GM19468 (cell line): Measurements from ENCODE around the gene FMOD.
"Not testable (repeated sequence)": the region's sequence is repeated elsewhere in the genome, so short reads cannot be mapped to it uniquely, and the experiment has no call there.

Experiments
- ATAC-seq: cut with Tn5 transposase; IDR thresholded peaks from one replicate; pipeline ENCODE4 v1.9.1; 2021; ENCODE audit warnings: mild to moderate bottlenecking, moderate library complexity, moderate number of reproducible peaks; ENCODE audit not compliant: unreplicated experiment; ENCODE audit errors: extremely low read depth

Gene FMOD

DNA sequence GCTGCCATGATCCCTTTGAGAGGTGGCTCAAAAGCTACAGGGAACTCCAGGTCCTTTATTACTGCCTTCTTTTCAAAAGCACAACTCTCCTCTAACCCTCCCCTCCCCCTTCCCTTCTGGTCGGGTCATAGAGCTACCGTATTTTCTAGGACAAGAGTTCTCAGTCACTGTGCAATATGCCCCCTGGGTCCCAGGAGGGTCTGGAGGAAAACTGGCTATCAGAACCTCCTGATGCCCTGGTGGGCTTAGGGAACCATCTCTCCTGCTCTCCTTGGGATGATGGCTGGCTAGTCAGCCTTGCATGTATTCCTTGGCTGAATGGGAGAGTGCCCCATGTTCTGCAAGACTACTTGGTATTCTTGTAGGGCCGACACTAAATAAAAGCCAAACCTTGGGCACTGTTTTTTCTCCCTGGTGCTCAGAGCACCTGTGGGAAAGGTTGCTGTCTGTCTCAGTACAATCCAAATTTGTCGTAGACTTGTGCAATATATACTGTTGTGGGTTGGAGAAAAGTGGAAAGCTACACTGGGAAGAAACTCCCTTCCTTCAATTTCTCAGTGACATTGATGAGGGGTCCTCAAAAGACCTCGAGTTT, 42.5 kb downstream of the FMOD start:
- ATAC-seq: no peak

DNA sequence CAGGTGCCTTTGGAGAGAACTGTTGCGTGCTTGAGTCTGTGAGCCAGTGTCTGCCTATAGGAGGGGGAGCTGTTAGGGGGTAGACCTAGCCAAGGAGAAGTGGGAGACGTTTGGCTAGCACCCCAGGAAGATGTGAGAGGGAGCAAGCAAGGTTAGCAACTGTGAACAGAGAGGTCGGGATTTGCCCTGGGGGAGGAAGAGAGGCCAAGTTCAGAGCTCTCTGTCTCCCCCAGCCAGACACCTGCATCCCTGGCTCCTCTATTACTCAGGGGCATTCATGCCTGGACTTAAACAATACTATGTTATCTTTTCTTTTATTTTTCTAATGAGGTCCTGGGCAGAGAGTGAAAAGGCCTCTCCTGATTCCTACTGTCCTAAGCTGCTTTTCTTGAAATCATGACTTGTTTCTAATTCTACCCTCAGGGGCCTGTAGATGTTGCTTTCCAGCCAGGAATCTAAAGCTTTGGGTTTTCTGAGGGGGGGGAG, 43.2 kb downstream of the FMOD start:
- ATAC-seq: no peak

DNA sequence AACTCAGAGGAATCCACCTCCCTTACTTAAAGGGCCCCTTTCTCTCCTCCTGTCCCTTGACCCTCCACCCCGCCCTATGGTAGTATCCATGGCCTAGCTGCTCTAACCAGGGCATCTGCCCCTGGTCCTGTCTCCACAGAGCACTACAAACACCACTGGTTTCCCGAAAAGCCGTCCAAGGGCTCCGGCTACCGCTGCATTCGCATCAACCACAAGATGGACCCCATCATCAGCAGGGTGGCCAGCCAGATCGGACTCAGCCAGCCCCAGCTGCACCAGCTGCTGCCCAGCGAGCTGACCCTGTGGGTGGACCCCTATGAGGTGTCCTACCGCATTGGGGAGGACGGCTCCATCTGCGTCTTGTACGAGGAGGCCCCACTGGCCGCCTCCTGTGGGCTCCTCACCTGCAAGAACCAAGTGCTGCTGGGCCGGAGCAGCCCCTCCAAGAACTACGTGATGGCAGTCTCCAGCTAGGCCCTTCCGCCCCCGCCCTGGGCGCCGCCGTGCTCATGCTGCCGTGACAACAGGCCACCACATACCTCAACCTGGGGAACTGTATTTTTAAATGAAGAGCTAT, 43.9 kb downstream of the FMOD start:
- ATAC-seq: no peak

GRCh38 chr1:203306089-203306964, 44.6 kb downstream of the FMOD start:
- no peak for ATAC-seq

GRCh38 chr1:203305809-203306088, 45.2 kb downstream of the FMOD start:
- no peak for ATAC-seq

DNA sequence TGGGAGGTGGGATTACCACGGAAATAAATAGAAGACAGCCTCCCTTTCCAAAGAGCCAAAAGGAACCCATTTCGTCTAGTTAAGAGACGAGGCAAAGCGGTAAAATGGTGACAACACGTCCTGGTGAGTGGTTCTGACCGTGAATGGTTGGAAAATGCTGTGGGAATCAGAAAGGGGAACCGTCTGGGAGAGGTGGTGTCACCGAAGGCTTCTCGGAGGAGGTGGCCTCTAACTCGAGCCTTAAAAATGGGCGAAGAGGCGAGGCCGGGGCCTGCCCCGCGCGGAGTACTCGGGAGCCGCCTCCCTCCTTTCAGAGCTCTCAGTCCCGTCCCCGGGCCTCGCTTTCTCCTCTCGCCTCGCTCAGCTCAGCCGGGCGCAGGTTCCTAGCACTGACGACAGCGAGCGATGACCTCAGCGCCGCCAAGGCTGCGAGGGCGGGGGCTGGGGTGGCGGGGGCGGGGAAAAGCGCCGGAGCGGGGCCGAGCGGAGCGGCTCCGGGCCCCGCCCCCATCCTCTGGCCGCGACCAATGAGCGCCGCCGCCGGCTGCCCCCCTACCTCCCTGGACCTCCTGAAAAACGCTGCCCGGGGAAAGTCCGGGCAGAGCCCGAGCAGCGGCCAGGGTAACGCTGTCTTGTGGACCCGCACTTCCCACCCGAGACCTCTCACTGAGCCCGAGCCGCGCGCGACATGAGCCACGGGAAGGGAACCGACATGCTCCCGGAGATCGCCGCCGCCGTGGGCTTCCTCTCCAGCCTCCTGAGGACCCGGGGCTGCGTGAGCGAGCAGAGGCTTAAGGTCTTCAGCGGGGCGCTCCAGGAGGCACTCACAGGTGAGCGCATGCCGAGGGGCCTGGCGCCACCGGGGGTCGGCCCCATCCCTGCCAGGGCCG, 45.8 kb downstream of the FMOD start, which contains the start of gene BTG2:
Gene BTG2, plus strand, starts transcription at position 601 of the 890 bp plus-strand sequence. Its CDS starts 88 bp downstream, at position 689.
- ATAC-seq: peak; percentile 49

GRCh38 chr1:203304391-203304918, 46.5 kb downstream of the FMOD start:
- ATAC-seq: no peak

GRCh38 chr1:203302894-203303293, 48.0 kb downstream of the FMOD start:
- no peak for ATAC-seq

DNA sequence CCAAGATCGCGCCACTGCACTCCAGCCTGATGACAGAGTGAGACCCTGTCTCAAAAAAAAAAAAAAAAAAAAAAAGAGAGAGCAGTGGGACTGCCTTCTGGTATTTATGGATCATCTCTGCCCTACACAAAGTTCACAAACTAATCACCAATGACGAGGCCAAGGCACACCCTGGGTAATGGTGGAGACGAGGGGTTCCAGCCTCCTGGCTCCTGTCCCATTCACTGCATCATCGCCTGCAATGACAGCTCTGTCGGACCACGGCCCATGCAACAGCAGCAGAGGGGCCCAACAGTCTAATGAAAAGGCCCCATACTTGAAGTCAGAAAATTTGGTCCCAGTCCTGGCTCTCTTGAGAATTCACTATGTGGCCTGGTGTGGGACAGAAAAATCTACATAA, 48.5 kb downstream of the FMOD start:
- ATAC-seq: no peak

- no peak for ATAC-seq
Measured at GRCh38 chr1:203301331-203301668, 49.6 kb downstream of the FMOD start.

GRCh38 chr1:203300441-203301330, 50.2 kb downstream of the FMOD start:
- no peak for ATAC-seq

GRCh38 chr1:203299719-203300429, 51.0 kb downstream of the FMOD start:
- ATAC-seq: not testable (repeated sequence)

DNA sequence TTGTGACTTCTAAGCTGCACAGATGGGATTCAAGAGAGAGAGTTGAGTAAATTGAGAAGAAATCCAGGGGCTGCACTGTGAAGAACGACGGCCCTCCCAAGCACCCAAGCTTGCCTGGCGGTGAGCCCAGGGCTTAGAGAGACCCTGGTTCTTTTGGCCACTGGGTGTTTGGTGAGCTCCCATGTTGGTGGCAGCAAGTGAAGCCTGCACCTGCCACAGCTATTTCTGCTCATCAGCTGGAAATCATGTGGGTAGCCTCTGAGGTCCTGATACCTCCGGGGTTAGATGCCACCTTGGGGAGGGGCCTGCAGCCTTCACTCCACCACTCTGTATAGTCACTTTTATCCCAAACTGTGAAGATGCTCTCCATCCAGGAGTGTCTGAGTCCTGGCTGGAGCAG, 51.8 kb downstream of the FMOD start:
- ATAC-seq: no peak

- no peak for ATAC-seq
Measured at GRCh38 chr1:203296460-203297073, 54.4 kb downstream of the FMOD start.

DNA sequence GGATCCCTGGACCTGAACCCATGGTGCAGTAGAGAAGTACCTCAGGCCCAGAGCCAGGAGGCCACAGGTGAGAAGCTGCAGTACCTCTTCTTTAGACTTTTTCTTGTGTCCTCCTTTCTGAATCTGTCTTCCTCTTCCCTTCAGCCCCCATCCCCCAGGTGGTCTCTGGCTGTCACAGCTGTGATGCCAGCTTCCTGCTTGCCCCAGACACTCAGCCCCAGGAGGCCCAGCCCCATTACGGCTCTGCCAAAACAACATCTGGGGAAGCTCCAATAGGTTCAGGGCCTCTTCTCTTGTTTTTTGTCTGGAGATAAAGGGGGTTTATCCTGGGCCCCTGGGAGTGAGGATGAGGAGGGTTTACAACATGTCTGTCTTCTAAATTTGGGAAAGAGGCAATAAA, 55.1 kb downstream of the FMOD start:
- ATAC-seq: no peak

GRCh38 chr1:203291201-203292096, 59.5 kb downstream of the FMOD start:
- no peak for ATAC-seq
